Sigmoid colon (tissue), 7 donors: ENCODE measurements around the gene MEGF6. TPM values are rescaled to one million over a fixed set of nuclear protein-coding genes. Genes with fewer than 3 reads are reported as not detected.
"Not testable (repeated sequence)": the region's sequence is repeated elsewhere in the genome, so short reads cannot be mapped to it uniquely, and the experiment has no call there.

ENCODE experiments used
- DNase-seq: peaks from one replicate; pipeline ENCODE4 v3.0.0-alpha.2; 2019
- H3K27ac ChIP-seq, 4 donors: fragments of 200-600 bp; sonication (generic); one replicate each; pipeline ENCODE4 v1.5.1; 2016 to 2019; ENCODE audit warnings: mild to moderate bottlenecking in 1 of 4
- H3K27me3 ChIP-seq, 3 donors: fragments of 200-600 bp; sonication (generic); one replicate each; pipeline ENCODE4 v1.5.1; 2019; ENCODE audit warnings: mild to moderate bottlenecking in 1 of 3
- H3K36me3 ChIP-seq, 4 donors: fragments of 200-600 bp; sonication (generic); one replicate each; pipeline ENCODE4 v1.5.1; 2016 to 2019
- H3K4me1 ChIP-seq, 4 donors: fragments of 200-600 bp; sonication (generic); one replicate each; pipeline ENCODE4 v1.5.1; 2017 to 2019
- H3K4me3 ChIP-seq, 4 donors: fragments of 200-600 bp; sonication (generic); one replicate each; pipeline ENCODE4 v1.5.1; 2017 to 2019; ENCODE audit warnings: mild to moderate bottlenecking in 2 of 4, moderate library complexity in 1 of 4
- H3K9me3 ChIP-seq, 4 donors: fragments of 200-600 bp in 3 of 4; sonication (generic) in 3 of 4; one replicate each; pipeline versions ENCODE4 v1.5.1 to v1.6.1; 2013 to 2019
- CTCF ChIP-seq, 4 experiments: fragments of 450-650 bp in 3 of 4; fragments of 200-600 bp in 1 of 4; IDR thresholded peaks; one replicate each; pipeline ENCODE4 v1.5.1; 2016 to 2019; ENCODE audit warnings: antibody characterized with exemption in 4 of 4, mild to moderate bottlenecking in 3 of 4, moderate library complexity in 2 of 4
- EP300 ChIP-seq, 4 donors: sonication (generic); formaldehyde crosslinking; IDR thresholded peaks; one replicate each; pipeline ENCODE4 v1.6.1; 2017; ENCODE audit warnings: antibody characterized with exemption in 4 of 4
- POLR2A ChIP-seq, 2 donors: fragments of 450-650 bp; IDR thresholded peaks; one replicate each; pipeline ENCODE4 v1.6.1; 2016; ENCODE audit warnings: antibody characterized with exemption in 2 of 2, mild to moderate bottlenecking in 2 of 2, moderate library complexity in 2 of 2
- POLR2AphosphoS5 ChIP-seq, 4 donors: sonication (generic); formaldehyde crosslinking; IDR thresholded peaks; one replicate each; pipeline ENCODE4 v1.6.1; 2017; ENCODE audit warnings: antibody characterized with exemption in 4 of 4
- WGBS, 2 donors: extraction: QIAGEN DNeasy Blood & Tissue Kit; methylation state at CpG; one replicate each; pipeline ENCODE4 v1.1.7; 2013; 5-methylcytosine and 5-hydroxymethylcytosine counted together
- intact Hi-C: fragments of 100-400 bp; cut with DNase I; formaldehyde crosslinking; loops from one replicate; pipeline ENCODE4 v1.15.1; 2023
- polyA plus RNA-seq, 3 donors: library from polyadenylated mRNA; stranded (reverse); fragments of 200-250 nt; gene quantifications; one replicate each; pipeline ENCODE4 v1.2.3, GENCODE V29; 2013
- total RNA-seq, 4 donors: library from RNA; depleted of rRNA; stranded (reverse); fragments of >200 nt; gene quantifications; one replicate each; pipeline ENCODE4 v1.1.0, GENCODE V29; 2016
- donor health status: healthy with polysubstance abuse.
- donor health status: Bipolar disorder and iron deficiency.
- donor health status: healthy.

MEGF6 gene
- total and polyA plus RNA-seq, 7 donors: 2.4 to 31.9 (median 7.8) TPM; not detected in 1

- H3K4me3 ChIP-seq: no peak overlapping the region
- no peak overlapping the region for H3K27ac ChIP-seq
- 91% methylated on average over 19 of the region's 19 CpGs for WGBS, 2 donors
- intact Hi-C loops: no loop called here
- no peaks in the 10 kb centered on the region for H3K9me3 ChIP-seq
- DNase-seq: no peak
- no peaks in the 10 kb centered on the region for H3K4me1 ChIP-seq
- TF ChIP-seq POLR2AphosphoS5 (IDR thresholded peaks at IDR 0.05) (no peak), POLR2A (IDR thresholded peaks at IDR 0.05) (no peak), EP300 (IDR thresholded peaks at IDR 0.05) (no peak), CTCF (IDR thresholded peaks at IDR 0.05) (no peak)
- H3K27me3 ChIP-seq: peaks cover 0 to 17% (median 0%) of the 10 kb centered on the region in 3 donors
- no peaks in the 10 kb centered on the region for H3K36me3 ChIP-seq
Observed at GRCh38 chr1:3585940-3586568, 25.3 kb downstream of the MEGF6 start.

- H3K4me1 ChIP-seq, H3K27ac ChIP-seq, H3K9me3 ChIP-seq, H3K36me3 ChIP-seq, H3K4me3 ChIP-seq, DNase-seq, intact Hi-C loops: not testable (repeated sequence)
- WGBS, 2 donors: 65 to 69% methylated on average over 6 of the region's 6 CpGs
- H3K27me3 ChIP-seq: peaks cover 0 to 19% (median 0%) of the 10 kb centered on the region in 3 donors
Observed at GRCh38 chr1:3585353-3585868, 25.9 kb downstream of the MEGF6 start.

GRCh38 chr1:3584915-3585314 lies 26.4 kb downstream of the MEGF6 start:
- Histone ChIP-seq H3K4me1 (no peaks in the 10 kb centered on the region), H3K27me3 (peaks cover 0 to 24% (median 0%) of the 10 kb centered on the region in 3 donors), H3K4me3 (no peak overlapping the region), H3K9me3 (no peaks in the 10 kb centered on the region), H3K27ac (no peak overlapping the region), H3K36me3 (no peaks in the 10 kb centered on the region)
- no peak for DNase-seq
- intact Hi-C loops: no loop called here
- 80 to 83% methylated on average over 7 of the region's 7 CpGs for WGBS, 2 donors
- TF ChIP-seq POLR2A (IDR thresholded peaks at IDR 0.05) (no peak), CTCF (IDR thresholded peaks at IDR 0.05) (no peak), EP300 (IDR thresholded peaks at IDR 0.05) (no peak), POLR2AphosphoS5 (IDR thresholded peaks at IDR 0.05) (no peak)

- DNase-seq, H3K4me3 ChIP-seq, H3K9me3 ChIP-seq, H3K4me1 ChIP-seq, H3K36me3 ChIP-seq, H3K27ac ChIP-seq, intact Hi-C loops: not testable (repeated sequence)
- peaks cover 0 to 25% (median 0%) of the 10 kb centered on the region in 3 donors for H3K27me3 ChIP-seq
- WGBS, 2 donors: 78 to 84% methylated on average over 18 to 21 of the region's 21 CpGs
Observed at GRCh38 chr1:3583751-3584150, 27.6 kb downstream of the MEGF6 start.

GRCh38 chr1:3581296-3582036 lies 29.8 kb downstream of the MEGF6 start:
- no peaks in the 10 kb centered on the region for H3K36me3 ChIP-seq
- H3K9me3 ChIP-seq: no peaks in the 10 kb centered on the region
- peaks cover 0 to 25% (median 0%) of the 10 kb centered on the region in 3 donors for H3K27me3 ChIP-seq
- intact Hi-C loops: no loop called here
- WGBS, 2 donors: 49 to 62% methylated on average over 16 of the region's 16 CpGs
- no peaks in the 10 kb centered on the region for H3K4me1 ChIP-seq
- DNase-seq: no peak
- no peak overlapping the region for H3K4me3 ChIP-seq
- no peak overlapping the region for H3K27ac ChIP-seq
- no peak for TF ChIP-seq CTCF (IDR thresholded peaks at IDR 0.05)
- no peak for TF ChIP-seq EP300 (IDR thresholded peaks at IDR 0.05)
- TF ChIP-seq POLR2AphosphoS5 (IDR thresholded peaks at IDR 0.05): no peak
- no peak for TF ChIP-seq POLR2A (IDR thresholded peaks at IDR 0.05)
